Measurements from ENCODE around the gene CYB561A3. TPM values are rescaled to one million over a fixed set of nuclear protein-coding genes. Genes with fewer than 3 reads are reported as not detected.

Gene CYB561A3
- total and polyA plus RNA-seq, 2 of the 13 experiments (the other 11 are each of a cell fraction or from before 2014, with no cell fraction given) = 11.4 to 14.9 TPM

DNA sequence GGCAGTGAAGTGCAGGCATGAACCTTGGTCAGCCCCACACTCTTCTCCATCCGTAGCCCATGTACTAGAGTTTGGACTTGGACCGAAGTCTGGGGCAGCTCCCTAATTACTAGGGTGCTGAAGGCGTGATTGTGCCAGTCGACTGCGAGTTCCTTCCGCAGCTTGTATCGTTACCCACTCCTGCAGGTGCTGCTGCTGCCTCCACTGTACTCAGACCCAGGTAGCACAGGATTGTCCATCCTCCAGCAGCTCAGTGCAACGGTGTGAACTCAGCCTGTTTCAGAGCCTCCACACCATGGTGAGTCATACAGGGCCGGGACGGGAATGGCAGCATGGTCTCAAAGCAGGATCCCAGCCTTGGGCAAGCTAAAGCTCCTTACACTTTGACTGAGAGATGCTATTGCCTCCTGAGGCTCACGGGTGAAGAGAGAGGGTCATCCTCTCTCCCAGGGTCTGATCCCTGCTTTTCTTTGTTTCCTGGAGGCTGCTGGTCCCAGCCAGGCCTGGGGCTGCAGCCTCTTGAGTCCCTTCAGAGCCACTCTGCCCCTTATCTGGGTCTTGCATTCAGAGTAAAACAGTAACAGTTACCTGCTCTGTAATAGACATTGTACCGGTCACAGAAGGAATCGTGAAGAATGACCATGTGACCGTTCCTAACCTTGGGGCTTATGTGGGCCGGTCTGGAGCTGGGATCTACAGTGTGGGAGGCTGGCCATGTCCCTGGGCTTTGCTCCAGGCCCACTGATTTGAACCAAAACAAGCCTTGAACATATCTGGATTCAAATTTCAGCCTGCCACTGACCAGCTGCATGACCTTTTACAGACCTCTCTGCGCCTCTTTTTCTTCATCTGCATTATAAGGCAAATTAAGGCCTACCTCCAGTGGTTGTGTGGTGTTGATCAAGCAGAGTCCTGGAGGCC is 27.0 kb downstream of the CYB561A3 start (continued):
- TF ChIP-seq ZNF547 (CRISPR knock-in tag; IDR thresholded peaks at IDR 0.05) (no peak), GABPA (IDR thresholded peaks at IDR 0.05; ENCODE audit: low read depth, low read length) (no peak), GABPA (CRISPR knock-in tag; IDR thresholded peaks at IDR 0.05; ENCODE audit: low read depth) (no peak), ARNT2 (CRISPR knock-in tag; IDR thresholded peaks at IDR 0.05; ENCODE audit: low read depth) (peak; percentile 16), NCOA1 (CRISPR knock-in tag; IDR thresholded peaks at IDR 0.05) (no peak), AHR (CRISPR knock-in tag; IDR thresholded peaks at IDR 0.05) (0 out of 2 replicates have a peak, but pooled peaks have one; percentile 26), MYNN (CRISPR knock-in tag; IDR thresholded peaks at IDR 0.05; ENCODE audit: low read depth) (no peak), ZNF256 (CRISPR knock-in tag; conservative IDR thresholded peaks at IDR 0.05) (no peak), ZNF136 (CRISPR knock-in tag; IDR thresholded peaks at IDR 0.05; ENCODE audit: low read depth) (no peak), HNRNPLL (IDR thresholded peaks at IDR 0.05; ENCODE audit: low read depth, low read length, poor library complexity, severe bottlenecking) (no peak), ZSCAN30 (CRISPR knock-in tag; IDR thresholded peaks at IDR 0.05) (no peak; the same call in 1 of the 2 replicates), MXD4 (CRISPR knock-in tag; IDR thresholded peaks at IDR 0.05) (peak; percentile 51; the same call in 1 of the 2 replicates), ZNF501 (CRISPR knock-in tag; IDR thresholded peaks at IDR 0.05) (0 out of 2 replicates have a peak, but pooled peaks have one; percentile 28)
- TF ChIP-seq, protein P1, sequence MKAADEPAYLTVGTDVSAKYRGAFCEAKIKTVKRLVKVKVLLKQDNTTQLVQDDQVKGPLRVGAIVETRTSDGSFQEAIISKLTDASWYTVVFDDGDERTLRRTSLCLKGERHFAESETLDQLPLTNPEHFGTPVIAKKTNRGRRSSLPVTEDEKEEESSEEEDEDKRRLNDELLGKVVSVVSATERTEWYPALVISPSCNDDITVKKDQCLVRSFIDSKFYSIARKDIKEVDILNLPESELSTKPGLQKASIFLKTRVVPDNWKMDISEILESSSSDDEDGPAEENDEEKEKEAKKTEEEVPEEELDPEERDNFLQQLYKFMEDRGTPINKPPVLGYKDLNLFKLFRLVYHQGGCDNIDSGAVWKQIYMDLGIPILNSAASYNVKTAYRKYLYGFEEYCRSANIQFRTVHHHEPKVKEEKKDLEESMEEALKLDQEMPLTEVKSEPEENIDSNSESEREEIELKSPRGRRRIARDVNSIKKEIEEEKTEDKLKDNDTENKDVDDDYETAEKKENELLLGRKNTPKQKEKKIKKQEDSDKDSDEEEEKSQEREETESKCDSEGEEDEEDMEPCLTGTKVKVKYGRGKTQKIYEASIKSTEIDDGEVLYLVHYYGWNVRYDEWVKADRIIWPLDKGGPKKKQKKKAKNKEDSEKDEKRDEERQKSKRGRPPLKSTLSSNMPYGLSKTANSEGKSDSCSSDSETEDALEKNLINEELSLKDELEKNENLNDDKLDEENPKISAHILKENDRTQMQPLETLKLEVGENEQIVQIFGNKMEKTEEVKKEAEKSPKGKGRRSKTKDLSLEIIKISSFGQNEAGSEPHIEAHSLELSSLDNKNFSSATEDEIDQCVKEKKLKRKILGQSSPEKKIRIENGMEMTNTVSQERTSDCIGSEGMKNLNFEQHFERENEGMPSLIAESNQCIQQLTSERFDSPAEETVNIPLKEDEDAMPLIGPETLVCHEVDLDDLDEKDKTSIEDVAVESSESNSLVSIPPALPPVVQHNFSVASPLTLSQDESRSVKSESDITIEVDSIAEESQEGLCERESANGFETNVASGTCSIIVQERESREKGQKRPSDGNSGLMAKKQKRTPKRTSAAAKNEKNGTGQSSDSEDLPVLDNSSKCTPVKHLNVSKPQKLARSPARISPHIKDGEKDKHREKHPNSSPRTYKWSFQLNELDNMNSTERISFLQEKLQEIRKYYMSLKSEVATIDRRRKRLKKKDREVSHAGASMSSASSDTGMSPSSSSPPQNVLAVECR (CRISPR knock-in tag; IDR thresholded peaks at IDR 0.05; ENCODE audit: borderline replicate concordance) = peak; percentile 72
- TF ChIP-seq, protein P2, sequence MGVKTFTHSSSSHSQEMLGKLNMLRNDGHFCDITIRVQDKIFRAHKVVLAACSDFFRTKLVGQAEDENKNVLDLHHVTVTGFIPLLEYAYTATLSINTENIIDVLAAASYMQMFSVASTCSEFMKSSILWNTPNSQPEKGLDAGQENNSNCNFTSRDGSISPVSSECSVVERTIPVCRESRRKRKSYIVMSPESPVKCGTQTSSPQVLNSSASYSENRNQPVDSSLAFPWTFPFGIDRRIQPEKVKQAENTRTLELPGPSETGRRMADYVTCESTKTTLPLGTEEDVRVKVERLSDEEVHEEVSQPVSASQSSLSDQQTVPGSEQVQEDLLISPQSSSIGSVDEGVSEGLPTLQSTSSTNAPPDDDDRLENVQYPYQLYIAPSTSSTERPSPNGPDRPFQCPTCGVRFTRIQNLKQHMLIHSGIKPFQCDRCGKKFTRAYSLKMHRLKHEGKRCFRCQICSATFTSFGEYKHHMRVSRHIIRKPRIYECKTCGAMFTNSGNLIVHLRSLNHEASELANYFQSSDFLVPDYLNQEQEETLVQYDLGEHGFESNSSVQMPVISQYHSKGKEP (CRISPR knock-in tag; IDR thresholded peaks at IDR 0.05) = no peak
- TF ChIP-seq, protein P3, sequence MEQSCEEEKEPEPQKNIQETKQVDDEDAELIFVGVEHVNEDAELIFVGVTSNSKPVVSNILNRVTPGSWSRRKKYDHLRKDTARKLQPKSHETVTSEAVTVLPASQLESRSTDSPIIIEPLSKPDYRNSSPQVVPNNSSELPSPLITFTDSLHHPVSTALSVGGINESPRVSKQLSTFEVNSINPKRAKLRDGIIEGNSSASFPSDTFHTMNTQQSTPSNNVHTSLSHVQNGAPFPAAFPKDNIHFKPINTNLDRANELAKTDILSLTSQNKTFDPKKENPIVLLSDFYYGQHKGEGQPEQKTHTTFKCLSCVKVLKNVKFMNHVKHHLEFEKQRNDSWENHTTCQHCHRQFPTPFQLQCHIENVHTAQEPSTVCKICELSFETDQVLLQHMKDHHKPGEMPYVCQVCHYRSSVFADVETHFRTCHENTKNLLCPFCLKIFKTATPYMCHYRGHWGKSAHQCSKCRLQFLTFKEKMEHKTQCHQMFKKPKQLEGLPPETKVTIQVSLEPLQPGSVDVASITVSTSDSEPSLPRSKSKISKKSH (CRISPR knock-in tag; IDR thresholded peaks at IDR 0.05; ENCODE audit: borderline replicate concordance) = peak; percentile 53; the same call in 1 of the 2 replicates
- TF ChIP-seq, protein P4, sequence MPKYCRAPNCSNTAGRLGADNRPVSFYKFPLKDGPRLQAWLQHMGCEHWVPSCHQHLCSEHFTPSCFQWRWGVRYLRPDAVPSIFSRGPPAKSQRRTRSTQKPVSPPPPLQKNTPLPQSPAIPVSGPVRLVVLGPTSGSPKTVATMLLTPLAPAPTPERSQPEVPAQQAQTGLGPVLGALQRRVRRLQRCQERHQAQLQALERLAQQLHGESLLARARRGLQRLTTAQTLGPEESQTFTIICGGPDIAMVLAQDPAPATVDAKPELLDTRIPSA (CRISPR knock-in tag; IDR thresholded peaks at IDR 0.05; ENCODE audit: borderline replicate concordance) = no peak

Measured in HepG2 (cell line).